Endothelial cell of umbilical vein (primary cell): ENCODE results near the gene IL36G. TPM values are rescaled to one million over a fixed set of nuclear protein-coding genes. Genes with fewer than 3 reads are reported as not detected.

Experiments used
- BruUV-seq: library from RNA; stranded (reverse); fragments of 400-500 nt; replicated peaks from 2 replicates; lab custom pipeline; 2021; lab: Mats Ljungman, UMichigan
- CTCF ChIA-PET: fragments of 300-600, 350-600 bp; sonication (Branson Sonifier 250); formaldehyde crosslinking; loops from one replicate; lab custom pipeline; 2021; ENCODE audit warnings: antibody characterized with exemption, inconsistent platforms; lab: Charles Lee
- POLR2A ChIA-PET: fragments of 300-600, 350-600 bp; sonication (Branson Sonifier 250); formaldehyde crosslinking; loops from one replicate; lab custom pipeline; 2021; ENCODE audit warnings: antibody characterized with exemption, inconsistent platforms; lab: Charles Lee
- DNase-seq: peaks from one replicate; pipeline ENCODE4 v3.0.0-alpha.2; 2011; ENCODE audit warnings: low read depth, low spot score
- FAIRE-seq: peaks from 2 replicates; lab custom pipeline; 2011; peaks lifted over from hg19 to GRCh38; lab: Jason Lieb, UNC
- H2AFZ ChIP-seq: 2 replicates; pipeline ENCODE4 v1.6.0; 2012; ENCODE audit warnings: low read depth, low read length, control low read depth, inconsistent platforms
- H3K27ac ChIP-seq: 2 replicates; pipeline ENCODE4 v1.5.1; 2011; ENCODE audit warnings: low read depth, mild to moderate bottlenecking, control low read depth, low read length, moderate library complexity; ENCODE audit not compliant: insufficient read depth
- H3K27me3 ChIP-seq, 2 experiments: 2 replicates each; pipeline versions ENCODE4 v1.6.0 to v1.6.1; 2011; ENCODE audit warnings: low read length in 2 of 2, mixed read lengths in 1 of 2; ENCODE audit not compliant: control insufficient read depth in 2 of 2, insufficient read depth in 2 of 2
- H3K36me3 ChIP-seq, 2 experiments: 2 replicates in 1 of 2; 3 replicates in 1 of 2; pipeline ENCODE4 v1.5.1; 2011; ENCODE audit warnings: low read length in 2 of 2, mild to moderate bottlenecking in 1 of 2, moderate library complexity in 1 of 2; ENCODE audit not compliant: control insufficient read depth in 2 of 2, insufficient read depth in 2 of 2; ENCODE audit errors: extremely low read depth in 1 of 2
- H3K4me1 ChIP-seq: 3 replicates; pipeline ENCODE4 v1.5.1; 2011; ENCODE audit warnings: mild to moderate bottlenecking, low read length; ENCODE audit not compliant: control insufficient read depth, insufficient read depth; ENCODE audit errors: extremely low read depth
- H3K4me2 ChIP-seq: 2 replicates; pipeline ENCODE4 v1.6.1; 2011; ENCODE audit warnings: low read length, control low read depth, mixed read lengths; ENCODE audit not compliant: insufficient read depth
- H3K4me3 ChIP-seq, 3 experiments: fragments of 200-600 bp in 1 of 3; sonication (generic), shearing (Covaris generic) in 1 of 3; replicated peaks in 1 of 3; 2 replicates each; pipeline ENCODE4 v1.5.1; 2011 to 2016; ENCODE audit warnings: control low read depth in 3 of 3, low read length in 3 of 3, mild to moderate bottlenecking in 2 of 3, inconsistent platforms in 1 of 3, low read depth in 1 of 3, moderate library complexity in 1 of 3; ENCODE audit not compliant: insufficient read depth in 1 of 3
- H3K79me2 ChIP-seq: 2 replicates; pipeline ENCODE4 v1.6.0; 2012; ENCODE audit warnings: low read length, inconsistent platforms; ENCODE audit not compliant: control insufficient read depth, insufficient read depth
- H3K9ac ChIP-seq: replicated peaks from 2 replicates; pipeline ENCODE3; 2011; ENCODE audit warnings: low read length, control low read depth; ENCODE audit not compliant: insufficient read depth; ENCODE audit errors: extremely low read depth
- H3K9me1 ChIP-seq: replicated peaks from 3 replicates; pipeline ENCODE4 v1.6.0; 2011; ENCODE audit warnings: mild to moderate bottlenecking, low read length; ENCODE audit not compliant: control insufficient read depth, insufficient read depth; ENCODE audit errors: extremely low read depth
- H3K9me3 ChIP-seq: replicated peaks from 2 replicates; pipeline ENCODE4 v1.5.1; 2012; ENCODE audit warnings: low read length, inconsistent platforms; ENCODE audit not compliant: control insufficient read depth, insufficient read depth
- H4K20me1 ChIP-seq: replicated peaks from 2 replicates; pipeline ENCODE3; 2011; ENCODE audit warnings: mild to moderate bottlenecking, low read length; ENCODE audit not compliant: control insufficient read depth, insufficient read depth; ENCODE audit errors: extremely low read depth
- EZH2 ChIP-seq: IDR thresholded peaks from 2 replicates; pipeline ENCODE4 v1.6.1; 2012; ENCODE audit warnings: borderline replicate concordance, low read depth, mild to moderate bottlenecking, moderate library complexity, low read length, inconsistent platforms; ENCODE audit not compliant: severe bottlenecking
- FOS ChIP-seq: IDR thresholded peaks from 2 replicates; pipeline ENCODE4 v1.6.1; 2011; ENCODE audit warnings: mild to moderate bottlenecking, low read length, moderate library complexity, borderline replicate concordance; ENCODE audit not compliant: insufficient read depth
- GATA2 ChIP-seq: IDR thresholded peaks from 2 replicates; pipeline ENCODE4 v1.7.0; 2011; ENCODE audit warnings: low read depth, mild to moderate bottlenecking, moderate library complexity, mixed read lengths, low read length; ENCODE audit not compliant: insufficient read length, insufficient read depth
- MAX ChIP-seq: IDR thresholded peaks from 2 replicates; pipeline ENCODE4 v1.6.1; 2011; ENCODE audit not compliant: insufficient read depth, insufficient read length
- MYC ChIP-seq: IDR thresholded peaks from one replicate; pipeline ENCODE4 v1.6.1; 2011; ENCODE audit warnings: mild to moderate bottlenecking, low read depth, low read length
- POLR2A ChIP-seq: IDR thresholded peaks from 2 replicates; pipeline ENCODE4 v1.6.1; 2012; ENCODE audit warnings: low read depth, mild to moderate bottlenecking, control low read depth, low read length
- dilution Hi-C: fragments of 300-500 bp; cut with MboI; formaldehyde crosslinking; loops from one replicate; pipeline ENCODE4 v1.15.0; 2019; ENCODE audit warnings: low sequenced_read_pairs; ENCODE audit not compliant: extremely low pct_ligation_motif_present
- intact Hi-C: fragments of 100-400 bp; cut with micrococcal nuclease; formaldehyde crosslinking; loops from one replicate; pipeline ENCODE4 v1.10.0; 2022
- polyA plus RNA-seq, 4 experiments: library from polyadenylated mRNA; depleted of rRNA in 3 of 4; stranded (reverse) in 3 of 4; unstranded in 1 of 4; fragments of >200 nt; gene quantifications; 2 replicates each; pipeline versions ENCODE4 v1.2.1 to v1.2.3, GENCODE V29; 2011 to 2012; ENCODE audit warnings: missing spikeins in 1 of 4
- total RNA-seq: library from RNA; stranded (reverse); gene quantifications from 2 replicates; pipeline ENCODE4 v1.2.3, GENCODE V29; 2021

The IL36G gene
- total and polyA plus RNA-seq, 2 donors (not counting 3 experiments of a cell fraction or from before 2014, with no cell fraction given) = not detected

DNA sequence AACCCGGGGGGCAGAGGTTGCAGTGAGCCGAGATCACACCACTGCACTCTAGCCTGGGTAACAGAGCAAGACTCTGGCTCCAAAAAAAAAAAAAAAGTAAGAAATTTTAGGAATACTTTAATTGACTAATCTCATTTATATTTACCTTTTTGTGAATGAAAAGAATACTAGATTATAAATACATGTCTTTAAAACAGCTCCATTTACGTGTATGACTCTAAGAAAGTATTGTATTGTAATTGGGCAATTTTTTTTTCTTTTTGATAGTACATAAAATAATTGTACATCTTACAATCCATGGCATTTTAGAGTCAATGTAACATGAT lies 35.5 kb downstream of the IL36G start:
- intact Hi-C loops (no loop called here), dilution Hi-C loops (no loop called here)
- Histone ChIP-seq H3K27me3 (peaks cover 0 to 6% of the 10 kb centered on the region in 2 experiments), H3K4me2 (no peak overlapping the region), H3K27ac (no peak overlapping the region), H3K4me1 (no peaks in the 10 kb centered on the region), H3K9me1 (no peaks in the 10 kb centered on the region), H2AFZ (no peak overlapping the region), H3K9me3 (no peaks in the 10 kb centered on the region), H3K4me3 (no peak overlapping the region), H3K79me2 (no peaks in the 10 kb centered on the region), H4K20me1 (no peaks in the 10 kb centered on the region), H3K36me3 (no peaks in the 10 kb centered on the region), H3K9ac (no peak overlapping the region)
- FAIRE-seq (no peak), DNase-seq (no peak)
- no TSS peak for BruUV-seq
- ChIA-PET POLR2A (no interaction called here), CTCF (no interaction called here)
- TF ChIP-seq EZH2 (no peak), GATA2 (no peak)

DNA sequence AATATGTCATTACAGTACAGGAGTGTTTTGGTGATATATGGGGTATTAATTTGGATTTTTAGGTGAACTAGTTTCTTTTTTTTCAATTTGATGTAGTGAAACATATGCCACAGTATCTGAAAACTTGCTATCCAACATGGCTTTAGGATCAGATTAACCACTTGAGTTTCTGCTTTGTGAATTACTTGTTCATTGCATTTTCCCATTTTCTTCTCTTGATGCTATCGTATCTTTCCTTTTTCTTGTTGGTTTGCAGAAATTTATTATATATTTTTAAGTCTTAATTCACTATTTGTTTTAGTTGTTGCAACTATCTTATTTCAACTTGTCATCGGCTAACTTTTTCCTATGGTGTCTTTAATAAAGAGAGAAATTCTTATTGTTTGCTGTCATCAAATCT lies 36.3 kb downstream of the IL36G start:
- Histone ChIP-seq H3K79me2 (no peaks in the 10 kb centered on the region), H3K9me3 (no peaks in the 10 kb centered on the region), H3K27me3 (peaks cover 0 to 6% of the 10 kb centered on the region in 2 experiments), H3K4me1 (no peaks in the 10 kb centered on the region), H2AFZ (no peak overlapping the region), H3K27ac (no peak overlapping the region), H3K4me2 (no peak overlapping the region), H3K4me3 (no peak overlapping the region), H3K36me3 (no peaks in the 10 kb centered on the region), H3K9me1 (no peaks in the 10 kb centered on the region), H3K9ac (no peak overlapping the region), H4K20me1 (no peaks in the 10 kb centered on the region)
- POLR2A ChIA-PET = no interaction called here
- no peak for DNase-seq
- no peak for FAIRE-seq
- intact Hi-C loops (no loop called here), dilution Hi-C loops (no loop called here)
- CTCF ChIA-PET = no interaction called here
- BruUV-seq = no TSS peak
- TF ChIP-seq MAX (no peak), GATA2 (no peak), FOS (no peak), POLR2A (no peak), MYC (no peak)
